Measurements from ENCODE around the gene FAM118A. TPM values are rescaled to one million over a fixed set of nuclear protein-coding genes. Genes with fewer than 3 reads are reported as not detected.
"Not testable (repeated sequence)": the region's sequence is repeated elsewhere in the genome, so short reads cannot be mapped to it uniquely, and the experiment has no call there.

FAM118A gene
- total and polyA plus RNA-seq, 8 donors = 12.0 to 747 (median 53.7) TPM

- WGBS, 5 donors = 30 to 58% (median 40%) methylated on average over 17 to 18 of the region's 18 CpGs
- no peaks in the 10 kb centered on the region for H3K9me3 ChIP-seq
- H3K27me3 ChIP-seq = peaks cover 0 to 15% (median 0%) of the 10 kb centered on the region in 3 donors
- TF ChIP-seq EP300 (IDR thresholded peaks at IDR 0.05) (no peak), POLR2A (IDR thresholded peaks at IDR 0.05) (no peak), POLR2AphosphoS5 (IDR thresholded peaks at IDR 0.05) (no peak), CTCF (IDR thresholded peaks at IDR 0.05) (no peak)
- peak; percentile 38 to 54 for DNase-seq
- H3K4me3 ChIP-seq = no peak overlapping the region
- H3K4me1 ChIP-seq = peaks cover 0 to 9% (median 5%) of the 10 kb centered on the region in 4 donors
- intact Hi-C loops (cut with DNase I; ENCODE audit: low total_unique reads) = no loop called here
- no peak overlapping the region for H3K27ac ChIP-seq
- H3K36me3 ChIP-seq = no peaks in the 10 kb centered on the region
Measured at GRCh38 chr22:45290410-45290936, 19.3 kb upstream of the FAM118A start.

DNA sequence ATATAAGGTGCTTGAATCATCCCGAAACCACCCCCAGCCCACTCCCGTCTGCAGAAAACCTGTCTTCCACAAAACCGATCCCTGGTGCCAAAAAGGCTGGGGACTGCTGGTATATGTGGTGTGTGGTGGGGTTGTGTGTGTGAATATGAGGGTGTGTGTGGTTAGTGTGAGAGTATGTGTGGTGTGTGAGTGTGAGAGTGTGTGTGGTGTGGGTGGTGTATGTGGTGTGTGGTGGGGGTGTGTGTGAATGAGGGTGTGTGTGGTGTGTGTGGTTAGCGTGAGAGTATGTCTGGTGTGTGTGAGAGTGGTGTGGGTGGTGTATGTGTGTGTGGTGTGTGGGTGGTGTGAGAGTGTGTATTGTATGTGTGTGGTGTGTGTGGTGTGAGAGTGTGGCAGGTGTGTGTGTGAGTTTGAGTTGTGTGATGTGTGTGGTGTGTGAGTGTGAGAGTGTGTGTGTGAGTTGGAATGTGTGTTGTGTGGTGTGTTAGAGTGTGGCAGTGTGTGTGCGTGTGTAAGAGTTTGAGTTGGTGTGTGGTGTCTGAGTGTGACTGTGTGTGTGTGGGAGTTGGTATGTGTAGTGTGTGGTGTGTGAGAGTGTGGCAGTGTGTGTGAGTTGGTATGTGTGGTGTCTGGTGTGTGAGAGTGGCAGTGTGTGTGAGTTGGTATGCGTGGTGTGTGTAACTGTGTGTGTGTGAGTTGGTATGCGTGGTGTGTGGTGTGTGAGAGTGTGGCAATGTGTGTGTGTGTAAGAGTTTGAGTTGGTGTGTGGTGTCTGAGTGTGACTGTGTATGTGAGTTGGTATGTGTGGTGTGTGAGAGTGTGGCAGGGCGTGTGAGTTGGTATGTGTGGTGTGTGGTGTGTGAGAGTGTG lies 18.4 kb upstream of the FAM118A start:
- no peak overlapping the region for H3K4me3 ChIP-seq
- intact Hi-C loops (cut with DNase I; ENCODE audit: low total_unique reads) = no loop called here
- H3K27me3 ChIP-seq = peaks cover 0 to 15% (median 0%) of the 10 kb centered on the region in 3 donors
- no peaks in the 10 kb centered on the region for H3K9me3 ChIP-seq
- 80 to 85% (median 82%) methylated on average over 8 of the region's 8 CpGs for WGBS, 5 donors
- TF ChIP-seq CTCF (IDR thresholded peaks at IDR 0.05) = no peak
- no peak for TF ChIP-seq POLR2AphosphoS5 (IDR thresholded peaks at IDR 0.05)
- TF ChIP-seq EP300 (IDR thresholded peaks at IDR 0.05) = no peak
- TF ChIP-seq POLR2A (IDR thresholded peaks at IDR 0.05) = no peak
- no peak for DNase-seq
- no peak overlapping the region for H3K27ac ChIP-seq
- peaks cover 0 to 9% (median 3%) of the 10 kb centered on the region in 4 donors for H3K4me1 ChIP-seq
- no peaks in the 10 kb centered on the region for H3K36me3 ChIP-seq

- TF ChIP-seq POLR2A (IDR thresholded peaks at IDR 0.05) = no peak
- TF ChIP-seq POLR2AphosphoS5 (IDR thresholded peaks at IDR 0.05) = no peak
- peaks cover 0 to 15% (median 0%) of the 10 kb centered on the region in 3 donors for H3K27me3 ChIP-seq
- H3K4me3 ChIP-seq = no peak overlapping the region
- no peak overlapping the region for H3K27ac ChIP-seq
- intact Hi-C loops (cut with DNase I; ENCODE audit: low total_unique reads) = no loop called here
- H3K36me3 ChIP-seq = no peaks in the 10 kb centered on the region
- WGBS, 5 donors = 72 to 87% (median 83%) methylated on average over 7 to 9 of the region's 9 CpGs
- no peaks in the 10 kb centered on the region for H3K9me3 ChIP-seq
- no peak for DNase-seq
- H3K4me1 ChIP-seq = peaks cover 0 to 9% (median 3%) of the 10 kb centered on the region in 4 donors
Measured at GRCh38 chr22:45291931-45292290, 17.8 kb upstream of the FAM118A start.

- Histone ChIP-seq H3K27ac (no peak overlapping the region), H3K27me3 (peaks cover 0 to 15% (median 0%) of the 10 kb centered on the region in 3 donors), H3K36me3 (no peaks in the 10 kb centered on the region), H3K4me1 (peaks cover 0 to 9% (median 3%) of the 10 kb centered on the region in 4 donors), H3K4me3 (no peak overlapping the region), H3K9me3 (no peaks in the 10 kb centered on the region)
- 58 to 78% (median 66%) methylated on average over 21 to 23 of the region's 23 CpGs for WGBS, 5 donors
- TF ChIP-seq POLR2AphosphoS5 (IDR thresholded peaks at IDR 0.05) = no peak
- TF ChIP-seq EP300 (IDR thresholded peaks at IDR 0.05) = no peak
- DNase-seq = no peak
- intact Hi-C loops (cut with DNase I; ENCODE audit: low total_unique reads) = no loop called here
Measured at GRCh38 chr22:45292731-45293442, 16.8 kb upstream of the FAM118A start.

DNA sequence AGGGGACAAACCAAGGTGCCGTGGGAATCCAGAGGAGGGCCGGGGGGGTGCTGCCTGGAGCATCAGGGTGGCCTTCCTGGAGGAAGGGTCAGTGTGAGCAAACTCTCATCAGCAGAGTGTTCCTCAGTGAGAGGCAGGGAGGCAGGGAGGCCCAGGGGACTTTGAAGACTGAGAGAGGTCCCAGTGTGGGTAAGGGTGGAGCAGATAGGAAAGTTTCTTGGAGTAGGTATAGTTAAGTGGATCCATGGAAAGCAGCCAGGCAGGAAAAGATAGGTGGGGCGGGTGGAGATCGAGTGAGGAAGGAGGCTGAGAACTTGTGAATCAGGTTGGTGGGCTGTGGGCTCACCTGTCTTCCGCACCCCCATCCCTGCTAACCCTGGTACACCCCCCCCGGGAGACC lies 15.7 kb upstream of the FAM118A start:
- no peak for TF ChIP-seq CTCF (IDR thresholded peaks at IDR 0.05)
- no peak for TF ChIP-seq POLR2AphosphoS5 (IDR thresholded peaks at IDR 0.05)
- TF ChIP-seq POLR2A (IDR thresholded peaks at IDR 0.05) = no peak
- no peaks in the 10 kb centered on the region for H3K9me3 ChIP-seq
- intact Hi-C loops (cut with DNase I; ENCODE audit: low total_unique reads) = no loop called here
- H3K4me1 ChIP-seq = peaks cover 0 to 9% (median 3%) of the 10 kb centered on the region in 4 donors
- H3K36me3 ChIP-seq = no peaks in the 10 kb centered on the region
- peaks cover 0 to 11% (median 0%) of the 10 kb centered on the region in 3 donors for H3K27me3 ChIP-seq
- no peak overlapping the region for H3K27ac ChIP-seq
- 47 to 64% (median 54%) methylated on average over 6 of the region's 6 CpGs for WGBS, 5 donors
- no peak for DNase-seq
- H3K4me3 ChIP-seq = no peak overlapping the region

GRCh38 chr22:45295004-45295403 lies 14.7 kb upstream of the FAM118A start:
- DNase-seq; H3K36me3 ChIP-seq; H3K4me1 ChIP-seq; H3K27me3 ChIP-seq; H3K4me3 ChIP-seq; H3K27ac ChIP-seq; intact Hi-C loops (cut with DNase I; ENCODE audit: low total_unique reads); H3K9me3 ChIP-seq: not testable (repeated sequence)
- WGBS, 5 donors = 85 to 94% (median 89%) methylated on average over 6 of the region's 6 CpGs

Measured in stomach (tissue), 9 donors.